Central memory CD4-positive, alpha-beta T cell (primary cell): ENCODE data around the gene HADH.
"Not testable (repeated sequence)": the region's sequence is repeated elsewhere in the genome, so short reads cannot be mapped to it uniquely, and the experiment has no call there.

Source experiments
- DNase-seq: peaks from one replicate; pipeline ENCODE4 v3.0.0; 2022

Gene HADH

GRCh38 chr4:108031427-108032083 is 41.9 kb downstream of the HADH start:
- DNase-seq = no peak

- DNase-seq = no peak
Observed at GRCh38 chr4:108033348-108033747, 43.7 kb downstream of the HADH start.

GRCh38 chr4:108034565-108034964 is 44.9 kb downstream of the HADH start:
- no peak for DNase-seq

GRCh38 chr4:108035691-108036090 is 46.0 kb downstream of the HADH start:
- DNase-seq = no peak

GRCh38 chr4:108036213-108036612 is 46.5 kb downstream of the HADH start:
- peak; percentile 53 for DNase-seq

- no peak for DNase-seq
Observed at GRCh38 chr4:108037884-108038283, 48.2 kb downstream of the HADH start.

GRCh38 chr4:108042927-108043326 is 53.2 kb downstream of the HADH start:
- no peak for DNase-seq

- no peak for DNase-seq
Observed at GRCh38 chr4:108043526-108043925, 53.8 kb downstream of the HADH start.

GRCh38 chr4:108044951-108045686 is 55.4 kb downstream of the HADH start:
- DNase-seq = no peak

GRCh38 chr4:108045687-108046024 is 56.0 kb downstream of the HADH start:
- no peak for DNase-seq

GRCh38 chr4:108047199-108047598 is 57.5 kb downstream of the HADH start:
- no peak for DNase-seq

GRCh38 chr4:108048157-108048556 is 58.5 kb downstream of the HADH start:
- DNase-seq = no peak

GRCh38 chr4:108048997-108049396 is 59.3 kb downstream of the HADH start:
- DNase-seq = no peak

GRCh38 chr4:108049406-108049805 is 59.7 kb downstream of the HADH start:
- DNase-seq = peak; percentile 40

- not testable (repeated sequence) for DNase-seq
Observed at GRCh38 chr4:108050166-108051111, 60.8 kb downstream of the HADH start.

- DNase-seq = no peak
Observed at GRCh38 chr4:108051343-108051742, 61.7 kb downstream of the HADH start.

- no peak for DNase-seq
Observed at GRCh38 chr4:108052558-108053120, 63.0 kb downstream of the HADH start.

- DNase-seq = no peak
Observed at GRCh38 chr4:108053251-108053711, 63.6 kb downstream of the HADH start.

GRCh38 chr4:108054025-108054638 is 64.4 kb downstream of the HADH start:
- DNase-seq = no peak

- no peak for DNase-seq
Observed at GRCh38 chr4:108055787-108056186, 66.1 kb downstream of the HADH start.

- DNase-seq = no peak
Observed at GRCh38 chr4:108056418-108056817, 66.7 kb downstream of the HADH start.

- no peak for DNase-seq
Observed at GRCh38 chr4:108058685-108059440, 69.2 kb downstream of the HADH start.
